Superior temporal gyrus (tissue), 1 donor: ENCODE measurements around the gene CHST3.

Source experiments
- DNase-seq: peaks from one replicate; pipeline ENCODE4 v3.0.0-alpha.2; 2016; ENCODE audit errors: extremely low spot score

CHST3 gene

DNA sequence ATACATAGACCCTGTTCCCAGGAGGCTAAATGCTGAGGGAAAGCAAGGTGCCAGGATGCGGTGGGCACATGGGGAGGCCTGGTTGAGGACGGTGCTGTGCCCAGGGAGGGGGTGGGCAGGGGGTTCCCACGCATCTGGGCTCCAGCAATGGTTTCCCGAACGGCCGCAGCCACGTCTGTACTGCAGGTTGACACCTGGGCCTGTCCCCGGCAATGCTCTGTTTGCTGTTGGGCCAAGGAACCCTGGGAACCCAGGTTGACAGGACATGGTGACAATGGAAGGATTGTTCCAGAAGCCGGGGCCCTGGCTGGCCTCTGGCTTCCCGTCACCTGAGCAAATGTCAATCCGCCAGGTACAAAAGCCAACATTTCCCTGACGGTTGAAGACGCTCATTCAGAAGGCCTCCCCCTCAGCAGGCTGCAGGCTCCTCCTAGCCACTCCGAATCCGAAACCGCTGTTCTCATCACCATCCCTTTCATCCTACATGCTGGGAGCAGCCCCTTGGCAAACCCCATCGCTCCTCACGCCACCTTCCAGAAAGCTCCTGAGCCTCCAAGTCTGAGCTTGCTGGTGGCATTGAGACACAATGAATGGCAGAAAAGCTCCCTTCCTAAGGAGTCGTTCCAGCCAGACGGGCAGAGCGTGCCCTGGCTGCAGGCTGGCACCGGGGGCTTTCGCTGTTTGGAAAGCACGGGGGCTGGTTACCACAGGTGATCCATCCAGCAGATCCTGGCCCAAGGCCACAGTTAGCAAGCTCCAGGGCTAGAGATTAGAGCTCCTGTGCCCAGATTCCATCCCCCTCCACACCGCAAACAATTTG is 92.9 kb downstream of the CHST3 start:
- DNase-seq, result no peak

GRCh38 chr10:72058347-72058898 is 94.2 kb downstream of the CHST3 start:
- DNase-seq, result no peak

DNA sequence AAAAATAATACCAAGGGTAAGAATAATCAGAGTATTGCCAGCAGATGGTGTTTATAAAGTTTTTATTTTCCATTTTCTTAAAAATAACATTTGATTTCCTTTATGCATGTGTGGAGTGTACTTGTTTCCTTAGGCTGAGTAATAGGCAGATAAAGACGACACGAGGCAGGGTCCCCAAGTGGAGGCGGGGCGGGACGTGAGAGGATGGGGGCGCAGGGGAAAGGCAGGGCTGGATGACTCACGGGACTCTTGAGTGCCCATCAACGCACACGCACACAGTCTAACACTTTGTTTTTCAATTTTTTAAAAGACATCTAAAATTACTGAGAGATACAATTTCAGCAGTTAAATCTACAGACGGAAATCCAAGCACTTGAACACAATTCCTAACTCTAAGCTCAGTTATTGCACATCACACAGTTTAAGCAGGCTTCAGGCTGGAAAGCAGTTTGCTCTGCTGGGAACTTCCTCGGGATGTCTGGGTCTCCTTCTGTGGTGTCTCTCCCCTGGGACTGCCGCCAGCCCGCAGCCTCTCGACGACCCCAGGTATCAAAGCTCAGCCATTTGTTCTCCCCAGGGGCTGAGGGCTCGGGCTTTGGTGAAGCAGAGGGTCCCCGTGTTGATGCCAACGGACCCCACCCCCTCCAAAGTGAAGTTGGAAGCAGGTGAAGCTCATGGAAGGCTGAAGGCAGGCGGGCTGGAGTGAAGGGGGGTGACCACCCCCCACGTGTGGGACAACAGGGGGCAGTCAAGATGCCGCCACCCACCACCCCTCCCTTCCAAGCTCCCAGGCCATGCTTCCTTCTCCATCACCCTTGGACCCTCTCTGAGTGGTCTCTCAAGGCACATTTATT is 95.0 kb downstream of the CHST3 start:
- DNase-seq, result no peak

- no peak for DNase-seq
Measured at GRCh38 chr10:72059843-72060822, 95.9 kb downstream of the CHST3 start.

GRCh38 chr10:72061491-72061890 is 97.3 kb downstream of the CHST3 start:
- no peak for DNase-seq

DNA sequence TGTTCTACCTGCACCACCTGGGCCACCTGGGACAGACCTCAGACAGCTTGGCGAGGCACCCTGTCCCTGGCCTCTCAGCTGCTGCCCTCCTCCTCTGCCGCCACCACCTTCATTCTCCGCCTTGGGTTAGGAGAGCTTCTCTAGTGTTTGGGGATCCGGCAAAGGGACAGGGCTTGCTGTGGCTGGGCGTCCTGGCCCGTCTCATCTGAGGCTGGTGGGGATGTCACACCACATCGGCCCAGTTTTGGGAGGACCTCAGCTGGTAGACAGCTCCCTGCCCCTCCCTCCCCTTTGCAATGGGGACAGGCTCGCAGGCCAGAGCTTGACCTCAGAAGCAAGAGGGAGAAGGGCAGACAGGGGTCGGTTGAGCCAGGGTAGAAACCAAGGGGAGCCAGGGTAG is 97.7 kb downstream of the CHST3 start:
- DNase-seq, result no peak

DNA sequence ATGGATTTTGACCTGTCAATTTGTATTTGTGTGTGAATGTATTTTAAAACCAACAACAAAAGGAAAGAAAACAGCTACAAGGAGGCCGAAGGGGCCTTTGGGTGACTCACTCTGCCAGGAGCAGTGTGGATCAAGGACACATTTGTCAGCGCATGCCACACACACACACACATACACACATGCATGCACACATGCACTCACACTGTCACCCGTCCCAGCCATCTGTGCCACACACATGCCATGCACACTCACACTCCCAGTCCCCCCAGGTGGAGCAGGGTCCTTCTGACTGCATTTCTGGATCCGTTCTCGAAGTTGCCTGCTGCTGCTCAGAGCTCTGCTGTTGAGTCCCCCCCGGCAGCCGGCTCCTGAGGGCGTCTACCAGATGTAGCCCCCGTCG is 98.2 kb downstream of the CHST3 start:
- DNase-seq, result no peak
